Neural progenitor cell (in vitro differentiated cells): ENCODE results near the gene STK11IP.

Source experiments
- EZH2 ChIP-seq: fragments of 200-600 bp; sonication (generic); IDR thresholded peaks from 2 replicates; pipeline ENCODE4 v1.6.1; 2017; ENCODE audit warnings: antibody characterized with exemption, mild to moderate bottlenecking, moderate library complexity
- EZH2phosphoT487 ChIP-seq: fragments of 200-600 bp; sonication (generic); IDR thresholded peaks from 2 replicates; pipeline ENCODE4 v1.6.1; 2017; ENCODE audit warnings: antibody characterized with exemption
- TF ChIP-seq, protein P1 (sequence below): fragments of 200-600 bp; sonication (generic); IDR thresholded peaks from 2 replicates; pipeline ENCODE4 v1.5.1; 2017; ENCODE audit warnings: antibody characterized with exemption, mild to moderate bottlenecking

GRCh38 chr2:219645631-219646527, 48.2 kb downstream of the STK11IP start:
- TF ChIP-seq, protein P1, sequence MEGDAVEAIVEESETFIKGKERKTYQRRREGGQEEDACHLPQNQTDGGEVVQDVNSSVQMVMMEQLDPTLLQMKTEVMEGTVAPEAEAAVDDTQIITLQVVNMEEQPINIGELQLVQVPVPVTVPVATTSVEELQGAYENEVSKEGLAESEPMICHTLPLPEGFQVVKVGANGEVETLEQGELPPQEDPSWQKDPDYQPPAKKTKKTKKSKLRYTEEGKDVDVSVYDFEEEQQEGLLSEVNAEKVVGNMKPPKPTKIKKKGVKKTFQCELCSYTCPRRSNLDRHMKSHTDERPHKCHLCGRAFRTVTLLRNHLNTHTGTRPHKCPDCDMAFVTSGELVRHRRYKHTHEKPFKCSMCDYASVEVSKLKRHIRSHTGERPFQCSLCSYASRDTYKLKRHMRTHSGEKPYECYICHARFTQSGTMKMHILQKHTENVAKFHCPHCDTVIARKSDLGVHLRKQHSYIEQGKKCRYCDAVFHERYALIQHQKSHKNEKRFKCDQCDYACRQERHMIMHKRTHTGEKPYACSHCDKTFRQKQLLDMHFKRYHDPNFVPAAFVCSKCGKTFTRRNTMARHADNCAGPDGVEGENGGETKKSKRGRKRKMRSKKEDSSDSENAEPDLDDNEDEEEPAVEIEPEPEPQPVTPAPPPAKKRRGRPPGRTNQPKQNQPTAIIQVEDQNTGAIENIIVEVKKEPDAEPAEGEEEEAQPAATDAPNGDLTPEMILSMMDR = no peak
- TF ChIP-seq EZH2 (no peak), EZH2phosphoT487 (no peak)
